ENCODE data around the gene DAND5. TPM values are rescaled to one million over a fixed set of nuclear protein-coding genes. Genes with fewer than 3 reads are reported as not detected.
A peak's percentile ranks its signal among the peaks of the same experiment; 100 is the strongest.

The DAND5 gene
- total and polyA plus RNA-seq, 2 of the 13 experiments (the other 11 are each of a cell fraction or from before 2014, with no cell fraction given): 0.04 TPM; not detected in 1

GRCh38 chr19:12996406-12997094 lies 27.2 kb downstream of the DAND5 start (continued):
- TF ChIP-seq BRF2 (CRISPR knock-in tag; IDR thresholded peaks at IDR 0.05): no peak
- 0 out of 2 replicates have a peak, but pooled peaks have one; percentile 58 for TF ChIP-seq KLF15 (CRISPR knock-in tag; IDR thresholded peaks at IDR 0.05; ENCODE audit: borderline replicate concordance)
- peak; percentile 56 for TF ChIP-seq TEAD3 (CRISPR knock-in tag; optimal IDR thresholded peaks at IDR 0.05; ENCODE audit: borderline replicate concordance)
- TF ChIP-seq, protein P1, sequence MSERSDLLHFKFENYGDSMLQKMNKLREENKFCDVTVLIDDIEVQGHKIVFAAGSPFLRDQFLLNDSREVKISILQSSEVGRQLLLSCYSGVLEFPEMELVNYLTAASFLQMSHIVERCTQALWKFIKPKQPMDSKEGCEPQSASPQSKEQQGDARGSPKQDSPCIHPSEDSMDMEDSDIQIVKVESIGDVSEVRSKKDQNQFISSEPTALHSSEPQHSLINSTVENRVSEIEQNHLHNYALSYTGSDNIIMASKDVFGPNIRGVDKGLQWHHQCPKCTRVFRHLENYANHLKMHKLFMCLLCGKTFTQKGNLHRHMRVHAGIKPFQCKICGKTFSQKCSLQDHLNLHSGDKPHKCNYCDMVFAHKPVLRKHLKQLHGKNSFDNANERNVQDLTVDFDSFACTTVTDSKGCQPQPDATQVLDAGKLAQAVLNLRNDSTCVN (CRISPR knock-in tag; IDR thresholded peaks at IDR 0.05; ENCODE audit: borderline replicate concordance): no peak
- no peak for TF ChIP-seq ZNF20 (CRISPR knock-in tag; IDR thresholded peaks at IDR 0.05)
- no peak for TF ChIP-seq ZNF292 (CRISPR knock-in tag; IDR thresholded peaks at IDR 0.05; ENCODE audit: borderline replicate concordance, low read depth)
- TF ChIP-seq CENPT (CRISPR knock-in tag; IDR thresholded peaks at IDR 0.05; ENCODE audit: low read depth): no peak
- TF ChIP-seq CCDC6 (CRISPR knock-in tag; IDR thresholded peaks at IDR 0.05): no peak
- no peak for TF ChIP-seq ZBTB42 (CRISPR knock-in tag; IDR thresholded peaks at IDR 0.05)
- no peak for TF ChIP-seq ZNF75D (CRISPR knock-in tag; IDR thresholded peaks at IDR 0.05; ENCODE audit: borderline replicate concordance)
- TF ChIP-seq ZNF335 (CRISPR knock-in tag; IDR thresholded peaks at IDR 0.05): no peak
- TF ChIP-seq ZNF343 (CRISPR knock-in tag; IDR thresholded peaks at IDR 0.05): no peak
- TF ChIP-seq MIER3 (CRISPR knock-in tag; IDR thresholded peaks at IDR 0.05; ENCODE audit: borderline replicate concordance): peak; percentile 18; the same call in 1 of the 2 replicates
- TF ChIP-seq HIVEP1 (CRISPR knock-in tag; IDR thresholded peaks at IDR 0.05): no peak
- no peak for TF ChIP-seq ZNF781 (CRISPR knock-in tag; IDR thresholded peaks at IDR 0.05; ENCODE audit: borderline replicate concordance, not compliant biosample characterization)
- no peak for TF ChIP-seq ZNF674 (CRISPR knock-in tag; IDR thresholded peaks at IDR 0.05; ENCODE audit: low read depth)
- TF ChIP-seq JUN (CRISPR knock-in tag; IDR thresholded peaks at IDR 0.05): no peak
- TF ChIP-seq AFF4 (CRISPR knock-in tag; IDR thresholded peaks at IDR 0.05): 0 out of 2 replicates have a peak, but pooled peaks have one; percentile 58
- TF ChIP-seq KDM6A (CRISPR knock-in tag; IDR thresholded peaks at IDR 0.05; ENCODE audit: low read depth): no peak
- TF ChIP-seq KAT8 (CRISPR knock-in tag; IDR thresholded peaks at IDR 0.05): no peak
- peak; percentile 86 for TF ChIP-seq KMT2A (CRISPR knock-in tag; IDR thresholded peaks at IDR 0.05)
- TF ChIP-seq HNF4A (CRISPR knock-in tag; IDR thresholded peaks at IDR 0.05): no peak
- TF ChIP-seq, protein P2, sequence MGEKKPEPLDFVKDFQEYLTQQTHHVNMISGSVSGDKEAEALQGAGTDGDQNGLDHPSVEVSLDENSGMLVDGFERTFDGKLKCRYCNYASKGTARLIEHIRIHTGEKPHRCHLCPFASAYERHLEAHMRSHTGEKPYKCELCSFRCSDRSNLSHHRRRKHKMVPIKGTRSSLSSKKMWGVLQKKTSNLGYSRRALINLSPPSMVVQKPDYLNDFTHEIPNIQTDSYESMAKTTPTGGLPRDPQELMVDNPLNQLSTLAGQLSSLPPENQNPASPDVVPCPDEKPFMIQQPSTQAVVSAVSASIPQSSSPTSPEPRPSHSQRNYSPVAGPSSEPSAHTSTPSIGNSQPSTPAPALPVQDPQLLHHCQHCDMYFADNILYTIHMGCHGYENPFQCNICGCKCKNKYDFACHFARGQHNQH (CRISPR knock-in tag; IDR thresholded peaks at IDR 0.05): no peak; the same call in 1 of the 2 replicates
- TF ChIP-seq SP1 (IDR thresholded peaks at IDR 0.05): no peak
- TF ChIP-seq SP1 (CRISPR knock-in tag; IDR thresholded peaks at IDR 0.05): no peak

Measured in HepG2 (cell line).